ENCODE measurements around the gene MMP24OS. TPM values are rescaled to one million over a fixed set of nuclear protein-coding genes. Genes with fewer than 3 reads are reported as not detected.

The MMP24OS gene
- total and polyA plus RNA-seq, 8 donors, result 16.2 to 82.4 (median 38.6) TPM

DNA sequence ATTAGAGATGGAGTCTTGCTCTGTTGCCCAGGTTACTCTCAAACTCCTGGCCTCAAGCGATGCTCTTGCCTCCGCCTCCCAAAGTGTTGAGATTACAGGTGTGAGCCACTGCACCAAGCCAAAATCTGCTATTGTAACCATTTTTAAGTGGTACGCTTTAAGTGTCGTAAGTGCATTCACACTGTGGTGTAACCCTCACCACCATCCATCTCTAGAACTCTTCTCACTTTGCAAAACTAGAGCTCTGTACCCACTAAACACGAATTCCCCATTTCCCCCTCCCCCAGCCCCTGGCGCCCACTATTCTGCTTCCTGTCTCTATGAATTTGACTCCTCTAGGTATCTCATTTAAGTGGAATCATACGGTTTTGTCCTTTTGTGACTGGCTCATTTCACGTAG, 17.1 kb upstream of the MMP24OS start:
- 71 to 85% (median 81%) methylated on average over 8 of the region's 8 CpGs for WGBS, 5 donors
- no peak overlapping the region for H3K27ac ChIP-seq
- no peak for DNase-seq
- intact Hi-C loops (cut with DNase I; ENCODE audit: low total_unique reads), result no loop called here
- H3K4me3 ChIP-seq, result no peak overlapping the region
- H3K27me3 ChIP-seq, result peaks cover 0 to 47% (median 15%) of the 10 kb centered on the region in 3 donors
- H3K4me1 ChIP-seq, result no peaks in the 10 kb centered on the region
- no peak for TF ChIP-seq EP300 (IDR thresholded peaks at IDR 0.05)
- H3K9me3 ChIP-seq, result no peaks in the 10 kb centered on the region
- H3K36me3 ChIP-seq, result no peaks in the 10 kb centered on the region

- no peak overlapping the region for H3K27ac ChIP-seq
- H3K4me3 ChIP-seq, result no peak overlapping the region
- intact Hi-C loops (cut with DNase I; ENCODE audit: low total_unique reads), result no loop called here
- H3K36me3 ChIP-seq, result no peaks in the 10 kb centered on the region
- H3K4me1 ChIP-seq, result no peaks in the 10 kb centered on the region
- no peaks in the 10 kb centered on the region for H3K9me3 ChIP-seq
- TF ChIP-seq, protein P1, sequence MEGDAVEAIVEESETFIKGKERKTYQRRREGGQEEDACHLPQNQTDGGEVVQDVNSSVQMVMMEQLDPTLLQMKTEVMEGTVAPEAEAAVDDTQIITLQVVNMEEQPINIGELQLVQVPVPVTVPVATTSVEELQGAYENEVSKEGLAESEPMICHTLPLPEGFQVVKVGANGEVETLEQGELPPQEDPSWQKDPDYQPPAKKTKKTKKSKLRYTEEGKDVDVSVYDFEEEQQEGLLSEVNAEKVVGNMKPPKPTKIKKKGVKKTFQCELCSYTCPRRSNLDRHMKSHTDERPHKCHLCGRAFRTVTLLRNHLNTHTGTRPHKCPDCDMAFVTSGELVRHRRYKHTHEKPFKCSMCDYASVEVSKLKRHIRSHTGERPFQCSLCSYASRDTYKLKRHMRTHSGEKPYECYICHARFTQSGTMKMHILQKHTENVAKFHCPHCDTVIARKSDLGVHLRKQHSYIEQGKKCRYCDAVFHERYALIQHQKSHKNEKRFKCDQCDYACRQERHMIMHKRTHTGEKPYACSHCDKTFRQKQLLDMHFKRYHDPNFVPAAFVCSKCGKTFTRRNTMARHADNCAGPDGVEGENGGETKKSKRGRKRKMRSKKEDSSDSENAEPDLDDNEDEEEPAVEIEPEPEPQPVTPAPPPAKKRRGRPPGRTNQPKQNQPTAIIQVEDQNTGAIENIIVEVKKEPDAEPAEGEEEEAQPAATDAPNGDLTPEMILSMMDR (IDR thresholded peaks at IDR 0.05), result no peak
- no peak for TF ChIP-seq EP300 (IDR thresholded peaks at IDR 0.05)
- no peak for TF ChIP-seq POLR2A (IDR thresholded peaks at IDR 0.05)
- DNase-seq, result no peak
- H3K27me3 ChIP-seq, result peaks cover 0 to 47% (median 15%) of the 10 kb centered on the region in 3 donors
- 21 to 39% (median 27%) methylated on average over 5 of the region's 5 CpGs for WGBS, 5 donors
Observed at GRCh38 chr20:35294293-35294685, 16.4 kb upstream of the MMP24OS start.

DNA sequence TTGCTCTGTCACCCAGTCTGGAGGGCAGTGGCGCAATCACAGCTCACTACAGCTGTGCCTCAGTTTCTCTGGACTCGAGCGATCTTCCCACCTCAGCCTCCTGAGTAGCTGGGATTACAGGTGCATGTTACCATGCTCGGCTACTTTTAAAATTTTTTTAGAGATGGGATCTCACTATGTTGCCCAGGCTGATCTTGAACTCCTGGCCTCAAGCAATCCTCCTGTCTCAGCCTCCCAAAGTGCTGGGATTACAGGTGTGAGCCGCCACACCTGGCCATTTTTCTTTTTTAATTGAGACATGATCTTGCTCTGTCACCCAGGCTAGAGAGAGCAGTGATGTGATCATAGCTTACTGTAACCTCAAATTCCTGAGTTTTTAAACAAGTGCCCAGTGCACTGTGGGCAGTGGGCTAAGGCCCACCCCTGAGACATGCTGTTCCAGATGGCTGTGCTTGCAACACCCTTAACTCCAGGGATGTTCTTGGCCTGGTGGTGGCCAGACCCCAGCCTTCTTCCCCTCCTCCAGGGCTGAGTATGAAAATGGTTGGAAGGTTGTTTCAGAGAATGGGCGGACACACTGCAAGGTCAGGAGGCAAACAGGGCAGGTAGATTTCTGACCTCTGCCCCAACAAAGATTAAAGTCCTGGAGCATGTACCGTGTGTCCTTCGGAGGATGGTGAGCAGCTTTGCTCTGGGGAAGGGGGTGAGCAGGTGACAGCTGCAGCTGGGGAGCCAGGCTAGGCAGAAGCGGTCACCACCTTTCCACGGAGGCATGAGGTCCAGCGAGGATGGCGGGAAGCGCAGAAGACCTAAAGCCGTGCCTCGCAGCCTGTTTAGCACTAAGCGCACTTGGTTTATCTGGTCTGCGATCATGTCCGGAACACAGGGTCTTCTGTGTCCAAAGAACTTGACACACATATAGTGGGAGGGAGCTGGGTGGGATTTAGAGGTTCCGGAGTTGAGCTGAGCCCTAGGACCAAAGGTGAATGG, 15.7 kb upstream of the MMP24OS start:
- Histone ChIP-seq H3K4me3 (no peak overlapping the region), H3K9me3 (no peaks in the 10 kb centered on the region), H3K27me3 (peaks cover 0 to 47% (median 15%) of the 10 kb centered on the region in 3 donors), H3K27ac (no peak overlapping the region), H3K4me1 (no peaks in the 10 kb centered on the region), H3K36me3 (no peaks in the 10 kb centered on the region)
- intact Hi-C loops (cut with DNase I; ENCODE audit: low total_unique reads), result no loop called here
- no peak for DNase-seq
- WGBS, 5 donors, result 84 to 93% (median 87%) methylated on average over 18 to 19 of the region's 19 CpGs
- TF ChIP-seq, protein P1 (IDR thresholded peaks at IDR 0.05), result no peak
- no peak for TF ChIP-seq POLR2A (IDR thresholded peaks at IDR 0.05)
- no peak for TF ChIP-seq EP300 (IDR thresholded peaks at IDR 0.05)
- TF ChIP-seq POLR2AphosphoS5 (IDR thresholded peaks at IDR 0.05), result no peak

- Histone ChIP-seq H3K27me3 (peaks cover 0 to 47% (median 15%) of the 10 kb centered on the region in 3 donors), H3K9me3 (no peaks in the 10 kb centered on the region), H3K4me3 (no peak overlapping the region), H3K4me1 (no peaks in the 10 kb centered on the region), H3K36me3 (no peaks in the 10 kb centered on the region), H3K27ac (no peak overlapping the region)
- DNase-seq, result no peak
- TF ChIP-seq EP300 (IDR thresholded peaks at IDR 0.05) (no peak), POLR2AphosphoS5 (IDR thresholded peaks at IDR 0.05) (no peak), POLR2A (IDR thresholded peaks at IDR 0.05) (no peak)
- TF ChIP-seq, protein P1 (IDR thresholded peaks at IDR 0.05), result no peak
- 64 to 73% (median 68%) methylated on average over 19 to 23 of the region's 23 CpGs for WGBS, 5 donors
- intact Hi-C loops (cut with DNase I; ENCODE audit: low total_unique reads), result no loop called here
Observed at GRCh38 chr20:35292504-35293285, 14.8 kb upstream of the MMP24OS start.
